OCI-LY3 (cell line): ENCODE measurements around the gene KIF5C.

Experiments used
- EZH2phosphoT487 ChIP-seq: fragments of 200-600 bp; shearing (Covaris generic); IDR thresholded peaks from 2 replicates; pipeline ENCODE4 v1.6.1; 2018; ENCODE audit warnings: antibody characterized with exemption, mixed run types, low read depth
- TF ChIP-seq, protein P1 (sequence below): fragments of 200-600, 300-600 bp; sonication (generic); IDR thresholded peaks from 2 replicates; pipeline ENCODE4 v1.5.1; 2014; ENCODE audit warnings: antibody characterized with exemption, low read length, low read depth

DNA sequence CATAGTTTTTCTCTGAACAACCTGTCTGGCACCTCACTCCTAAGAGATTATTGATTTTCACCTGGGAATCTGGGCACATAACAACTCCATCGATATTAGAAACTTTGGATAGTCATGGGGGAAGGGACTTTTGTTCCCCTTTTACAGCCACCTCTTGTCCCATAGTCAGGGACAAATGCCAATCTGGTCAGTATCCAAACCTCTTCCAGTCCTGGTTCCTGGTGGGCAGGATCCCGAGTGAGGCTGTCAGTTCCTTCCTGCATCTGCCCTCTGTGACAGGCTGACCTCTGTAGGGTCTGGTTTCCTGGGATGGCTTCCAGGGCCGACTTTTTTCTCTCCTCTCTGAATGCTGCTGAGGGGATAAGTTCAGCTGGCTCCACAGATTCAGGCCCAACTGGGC is 11.0 kb downstream of the KIF5C start:
- TF ChIP-seq, protein P1, sequence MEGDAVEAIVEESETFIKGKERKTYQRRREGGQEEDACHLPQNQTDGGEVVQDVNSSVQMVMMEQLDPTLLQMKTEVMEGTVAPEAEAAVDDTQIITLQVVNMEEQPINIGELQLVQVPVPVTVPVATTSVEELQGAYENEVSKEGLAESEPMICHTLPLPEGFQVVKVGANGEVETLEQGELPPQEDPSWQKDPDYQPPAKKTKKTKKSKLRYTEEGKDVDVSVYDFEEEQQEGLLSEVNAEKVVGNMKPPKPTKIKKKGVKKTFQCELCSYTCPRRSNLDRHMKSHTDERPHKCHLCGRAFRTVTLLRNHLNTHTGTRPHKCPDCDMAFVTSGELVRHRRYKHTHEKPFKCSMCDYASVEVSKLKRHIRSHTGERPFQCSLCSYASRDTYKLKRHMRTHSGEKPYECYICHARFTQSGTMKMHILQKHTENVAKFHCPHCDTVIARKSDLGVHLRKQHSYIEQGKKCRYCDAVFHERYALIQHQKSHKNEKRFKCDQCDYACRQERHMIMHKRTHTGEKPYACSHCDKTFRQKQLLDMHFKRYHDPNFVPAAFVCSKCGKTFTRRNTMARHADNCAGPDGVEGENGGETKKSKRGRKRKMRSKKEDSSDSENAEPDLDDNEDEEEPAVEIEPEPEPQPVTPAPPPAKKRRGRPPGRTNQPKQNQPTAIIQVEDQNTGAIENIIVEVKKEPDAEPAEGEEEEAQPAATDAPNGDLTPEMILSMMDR = no peak
- no peak for TF ChIP-seq EZH2phosphoT487
